NCI-H748 (cell line): ENCODE results near the gene CCDC141.
"Not testable (repeated sequence)": the region's sequence is repeated elsewhere in the genome, so short reads cannot be mapped to it uniquely, and the experiment has no call there.

Experiments
- DNase-seq: peaks from one replicate; lab custom pipeline; 2025; ENCODE audit not compliant: unreplicated experiment; lab: John Stamatoyannopoulos, UW

CCDC141 gene

DNA sequence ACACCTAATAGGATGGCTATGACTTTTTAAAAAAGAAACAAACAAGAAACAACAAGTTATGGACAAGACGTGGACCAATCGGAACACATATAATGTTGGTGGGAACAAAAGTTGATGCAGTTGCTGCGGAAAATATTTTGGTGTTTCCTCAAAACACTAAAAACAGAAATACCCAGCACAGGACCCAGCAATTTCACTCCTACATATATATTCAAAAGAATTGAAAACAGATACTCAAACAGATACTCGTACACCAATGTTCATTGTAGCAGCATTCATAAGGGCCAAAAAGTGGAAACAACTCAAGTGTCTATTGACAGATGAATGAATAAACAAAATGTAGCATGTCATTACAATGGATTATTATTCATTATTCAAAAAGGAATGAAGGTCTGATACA, 12.1 kb downstream of the CCDC141 start:
- DNase-seq = no peak

DNA sequence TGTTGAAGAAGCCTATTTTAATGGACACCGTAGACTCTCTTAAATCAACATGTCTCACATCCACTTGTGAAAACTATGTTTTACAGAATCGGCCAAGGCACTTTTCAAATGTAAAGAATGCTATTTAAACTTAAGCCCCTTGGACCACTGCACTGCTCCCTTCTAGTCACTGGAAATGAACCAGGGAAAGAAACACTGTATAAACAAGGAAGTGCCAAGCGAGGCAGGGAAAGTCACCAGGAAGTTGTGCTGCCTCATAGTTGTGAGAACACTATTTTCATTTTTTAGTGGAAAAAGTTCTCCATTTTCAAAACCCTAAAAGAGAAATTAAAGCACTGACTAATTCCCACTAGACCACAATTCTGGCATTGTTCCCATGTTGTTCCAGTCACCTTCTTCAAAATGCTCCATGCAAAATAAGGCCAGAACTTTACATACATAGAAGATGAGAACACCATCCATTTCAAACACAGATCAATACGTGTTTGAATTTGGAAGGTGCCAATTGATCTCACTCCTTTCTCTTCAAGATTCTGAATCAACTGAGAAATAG, 13.5 kb downstream of the CCDC141 start:
- no peak for DNase-seq

DNA sequence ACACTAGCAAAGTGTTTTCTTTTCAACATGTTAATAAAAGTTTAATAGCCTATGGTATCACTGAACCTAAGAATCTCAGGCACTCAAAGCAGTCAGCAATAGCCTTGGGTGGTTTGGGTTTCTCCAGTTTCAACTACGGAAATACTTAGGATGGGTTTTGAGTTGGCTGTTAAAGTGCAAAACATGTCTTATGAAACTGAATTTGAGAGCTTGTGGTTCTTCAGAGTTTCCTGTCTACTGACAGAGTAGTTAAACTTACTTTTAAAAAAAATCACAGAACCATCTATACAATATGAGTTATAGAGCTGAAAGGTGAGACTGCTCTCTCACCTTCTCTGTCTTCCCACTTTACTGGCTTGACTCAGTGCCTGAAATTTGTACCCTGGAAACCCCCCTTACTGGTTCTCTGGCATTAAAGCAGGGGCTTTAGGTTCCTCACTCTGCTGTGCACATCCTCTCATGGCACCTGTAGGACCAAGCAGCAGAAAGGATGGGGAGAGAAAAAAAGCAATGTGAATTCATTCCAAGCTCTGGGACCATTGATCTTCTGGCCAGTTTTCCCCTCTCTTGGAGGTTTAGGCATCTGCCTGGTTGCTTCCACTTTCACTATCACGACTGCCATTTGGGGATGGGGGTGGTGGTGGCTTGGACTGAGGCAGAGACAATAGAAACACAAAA, 18.1 kb downstream of the CCDC141 start:
- DNase-seq = no peak

DNA sequence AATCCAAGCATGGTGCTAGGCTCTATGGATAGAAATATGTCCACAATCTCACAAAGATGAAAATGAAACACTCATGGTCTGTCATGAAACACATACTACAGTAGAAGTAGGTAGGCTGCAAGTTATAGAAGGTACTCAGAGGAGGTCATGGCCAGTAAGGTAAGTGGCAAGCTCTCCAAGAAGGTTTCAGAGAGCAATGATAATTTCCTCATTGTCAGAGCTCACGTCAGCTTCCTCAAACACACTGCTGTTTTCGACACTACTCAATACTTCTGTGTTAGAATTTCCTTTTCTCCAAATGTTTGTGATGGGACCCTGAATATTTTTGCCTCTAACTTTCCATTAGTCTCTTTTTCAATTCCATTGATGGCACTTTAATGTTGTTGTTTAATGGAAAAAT, 25.5 kb downstream of the CCDC141 start:
- no peak for DNase-seq

DNA sequence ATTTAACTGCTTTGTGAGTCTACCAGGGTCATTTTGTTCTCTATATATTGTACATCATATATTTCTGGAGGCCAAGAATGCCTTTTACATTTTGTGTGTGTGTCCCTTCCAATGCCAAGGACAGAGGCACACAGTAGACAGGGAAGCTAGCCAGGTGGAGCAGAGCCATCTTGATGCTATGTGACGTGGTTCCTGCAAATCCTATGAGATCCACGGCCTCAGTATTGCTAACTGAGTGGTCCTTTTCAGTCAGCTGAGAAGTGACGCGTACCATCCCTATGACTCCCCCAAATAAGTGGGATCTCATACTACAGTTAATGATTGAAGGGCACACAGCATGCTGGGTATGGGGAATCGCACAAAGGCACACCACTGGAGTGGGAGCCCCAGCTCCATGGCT, 27.3 kb downstream of the CCDC141 start:
- no peak for DNase-seq

DNA sequence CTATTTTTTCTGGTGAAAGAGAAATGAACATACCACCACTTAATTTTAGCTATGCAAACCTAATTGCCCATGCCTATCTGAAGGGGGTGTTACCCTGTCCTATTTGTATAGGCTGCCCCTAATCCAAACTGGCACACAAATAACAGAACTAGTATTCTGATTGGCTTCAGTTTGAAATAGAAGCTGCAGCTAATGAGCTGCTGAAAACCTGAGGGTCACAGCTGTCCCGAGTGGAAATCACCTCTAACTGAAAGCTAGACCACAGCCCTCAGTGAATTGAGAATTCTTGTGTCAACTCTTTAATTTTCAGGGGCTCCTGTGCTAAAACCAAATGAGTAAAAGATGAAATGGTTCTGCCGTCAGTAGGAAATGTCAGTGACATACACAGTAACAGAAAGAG, 28.7 kb downstream of the CCDC141 start:
- DNase-seq = no peak

DNA sequence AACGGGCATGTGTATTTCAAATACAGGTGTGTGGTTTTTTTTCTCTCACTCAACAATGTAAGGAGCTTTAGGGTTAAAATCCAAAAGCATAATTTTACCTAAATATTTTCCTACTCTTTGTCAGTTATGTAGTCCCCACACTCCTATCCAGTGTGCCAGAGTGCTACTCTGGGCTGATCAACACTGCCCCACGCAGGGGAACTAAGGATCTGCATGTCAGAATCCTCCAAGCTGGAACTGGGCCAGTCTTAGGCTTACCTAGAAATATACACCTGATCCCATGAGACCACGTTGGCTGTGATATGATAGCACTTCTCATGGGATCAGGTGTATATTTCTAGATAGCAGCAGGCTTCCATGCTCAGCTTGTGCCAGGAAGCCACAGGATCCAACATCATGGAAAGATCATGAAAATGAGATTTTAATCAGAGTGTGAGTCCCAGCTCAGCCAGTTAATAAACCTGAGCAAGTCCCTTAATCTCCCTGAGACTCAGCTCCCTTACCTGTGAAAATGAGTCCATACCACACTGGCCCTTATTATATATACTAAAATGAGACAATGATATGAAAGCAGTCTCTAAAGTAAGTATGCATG, 29.7 kb downstream of the CCDC141 start:
- DNase-seq = peak; percentile 86

DNA sequence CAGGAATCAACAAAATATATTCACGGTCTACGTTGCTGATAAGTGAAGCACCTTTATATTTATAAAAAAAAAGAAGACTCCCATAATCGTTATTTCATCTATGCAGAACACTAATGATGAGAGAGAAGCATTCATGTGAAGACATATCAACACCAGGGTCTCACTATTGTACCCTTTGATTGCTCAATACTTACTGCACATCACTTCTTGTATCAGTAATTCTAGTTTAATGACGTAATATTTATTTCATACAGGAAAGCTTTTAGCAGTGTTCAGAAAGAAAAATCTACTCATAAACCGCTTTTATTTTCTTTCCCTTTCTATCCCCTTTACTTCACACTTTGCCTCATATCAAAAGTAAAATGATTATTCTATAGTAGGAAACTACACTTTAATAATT, 30.7 kb downstream of the CCDC141 start:
- DNase-seq = no peak

DNA sequence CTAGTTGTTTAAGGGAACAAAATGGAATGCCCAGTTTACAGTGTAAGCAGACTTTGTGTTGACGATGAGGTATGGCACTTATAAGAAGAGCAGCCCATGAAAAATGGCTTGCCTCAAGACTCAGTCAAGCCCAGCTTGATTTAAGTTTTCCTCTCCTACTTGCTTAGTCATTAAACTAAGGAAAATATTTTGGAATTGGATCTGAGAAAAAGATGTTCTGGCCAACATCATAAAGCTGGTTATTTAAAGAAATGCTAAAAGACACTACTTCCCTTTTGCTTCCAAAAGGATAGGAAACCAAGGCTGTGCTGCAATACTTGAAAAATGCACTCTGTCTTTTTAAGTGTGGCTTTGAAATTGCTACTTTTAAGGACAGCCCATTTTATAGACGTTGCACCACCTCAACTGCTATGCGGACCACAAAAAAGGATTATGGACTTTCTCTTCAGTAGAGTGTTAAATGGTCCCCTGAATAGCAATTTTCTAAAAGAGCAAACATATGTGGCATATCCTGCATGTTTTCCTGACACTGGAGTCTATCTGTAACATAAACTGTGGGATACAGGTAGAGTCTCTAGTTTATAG, 32.1 kb downstream of the CCDC141 start:
- DNase-seq = no peak

DNA sequence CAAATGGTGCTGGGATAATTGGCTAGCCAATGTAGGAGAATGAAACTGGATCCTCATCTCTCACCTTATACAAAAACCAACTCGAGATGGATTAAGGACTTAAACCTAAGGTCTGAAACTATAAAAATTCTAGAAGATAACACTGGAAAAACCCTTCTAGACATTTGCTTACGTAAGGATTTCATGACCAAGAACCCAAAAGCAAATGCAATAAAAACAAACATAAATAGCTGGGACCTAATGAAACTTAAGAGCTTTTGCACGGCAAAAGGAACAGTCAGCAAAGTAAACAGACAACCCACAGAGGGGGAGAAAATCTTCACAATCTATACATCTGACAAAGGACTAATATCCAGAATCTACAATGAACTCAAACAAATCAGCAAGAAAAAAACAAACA, 35.7 kb downstream of the CCDC141 start:
- peak; percentile 16 for DNase-seq

DNA sequence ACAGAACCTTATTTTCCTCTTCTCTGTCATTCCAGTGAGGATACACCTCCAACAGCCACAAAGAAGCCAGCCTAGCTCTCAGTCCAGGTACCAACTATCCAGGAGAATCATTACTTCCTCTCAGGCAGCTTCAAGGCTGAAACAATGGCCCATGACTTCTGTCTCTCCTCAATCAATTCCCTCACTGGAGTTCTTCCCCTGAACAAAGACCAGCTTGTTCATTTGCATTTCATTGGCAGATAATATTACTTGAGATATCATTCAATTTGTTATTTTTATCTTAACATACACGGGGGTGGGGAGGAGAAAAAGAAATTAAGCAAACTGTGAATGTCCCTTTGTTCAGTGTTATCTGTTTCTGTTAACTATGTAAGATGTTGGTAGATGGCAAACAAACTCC, 44.0 kb downstream of the CCDC141 start:
- DNase-seq = no peak

DNA sequence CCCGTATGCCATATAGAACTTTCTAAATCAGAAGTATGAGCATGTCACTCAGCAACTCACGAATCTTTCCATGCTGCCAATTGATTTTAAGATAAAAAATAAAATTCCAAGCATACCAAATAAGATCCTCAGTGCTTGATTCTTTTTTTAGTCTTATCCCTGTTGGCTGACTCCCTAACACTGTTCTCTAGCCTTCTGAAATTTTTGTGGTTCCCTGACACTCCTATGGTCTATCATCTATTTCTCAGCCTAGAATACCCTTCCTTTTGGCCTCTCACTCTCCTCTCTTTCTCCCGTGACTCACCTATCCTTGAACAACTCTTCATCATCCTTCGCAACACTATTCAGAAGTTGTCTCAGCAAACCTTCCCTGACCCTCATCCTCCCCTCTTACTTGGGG, 50.5 kb downstream of the CCDC141 start:
- no peak for DNase-seq

DNA sequence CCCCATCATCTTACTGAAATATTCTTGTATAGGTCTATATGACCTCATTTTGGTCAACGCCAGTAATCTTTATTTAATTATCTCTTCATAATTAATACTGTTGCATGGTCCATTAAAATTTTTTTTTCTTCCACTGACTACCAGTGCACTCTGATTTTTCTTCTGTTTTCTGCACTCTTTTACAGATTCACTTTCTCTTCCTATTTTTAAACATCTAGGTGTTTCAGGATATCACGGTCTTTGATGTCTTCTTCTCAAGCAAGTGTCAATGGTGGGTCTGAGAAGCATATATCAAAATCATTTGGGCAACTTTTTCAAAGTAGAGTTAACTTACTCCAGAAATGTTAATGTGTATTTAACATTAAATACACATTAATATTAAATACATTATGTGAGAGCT, 51.4 kb downstream of the CCDC141 start:
- DNase-seq = no peak

DNA sequence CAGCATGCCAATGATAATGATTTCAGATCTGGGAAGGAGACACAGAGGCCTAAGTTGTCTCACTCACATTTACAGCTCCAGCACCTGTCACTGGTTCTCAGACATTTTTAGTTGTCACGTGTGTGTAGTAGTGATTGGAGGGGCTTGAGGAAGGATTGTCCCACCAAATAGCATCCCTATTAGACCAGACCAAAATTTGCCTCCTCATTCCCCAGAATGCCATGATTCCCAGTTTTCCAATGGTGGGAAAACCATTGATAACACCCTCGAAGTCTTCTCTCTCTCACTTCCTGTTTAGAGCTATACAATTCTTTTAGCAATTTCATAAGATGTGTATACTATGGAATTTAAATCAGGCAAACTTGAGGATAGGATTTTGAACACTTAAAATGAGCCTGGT, 52.5 kb downstream of the CCDC141 start:
- DNase-seq = no peak

DNA sequence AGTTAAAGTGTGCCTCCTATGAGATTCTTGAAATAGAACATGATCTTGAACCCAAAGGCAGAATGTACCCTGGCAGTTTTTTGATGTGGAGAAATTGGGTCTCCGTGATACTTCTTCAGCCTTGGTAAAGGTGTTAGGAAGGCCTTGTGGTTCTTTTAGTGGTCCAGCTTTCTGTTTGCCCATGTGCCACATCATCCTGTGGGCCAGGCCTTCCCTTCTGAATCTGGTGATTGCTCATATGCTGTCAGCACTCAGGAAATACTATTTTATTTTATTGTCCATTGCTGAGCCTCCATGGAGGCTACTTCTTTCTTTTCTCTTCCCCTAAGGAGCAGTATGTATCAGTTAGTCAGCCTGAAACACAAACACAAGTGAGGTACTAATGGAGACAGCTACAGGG, 52.9 kb downstream of the CCDC141 start:
- no peak for DNase-seq

DNA sequence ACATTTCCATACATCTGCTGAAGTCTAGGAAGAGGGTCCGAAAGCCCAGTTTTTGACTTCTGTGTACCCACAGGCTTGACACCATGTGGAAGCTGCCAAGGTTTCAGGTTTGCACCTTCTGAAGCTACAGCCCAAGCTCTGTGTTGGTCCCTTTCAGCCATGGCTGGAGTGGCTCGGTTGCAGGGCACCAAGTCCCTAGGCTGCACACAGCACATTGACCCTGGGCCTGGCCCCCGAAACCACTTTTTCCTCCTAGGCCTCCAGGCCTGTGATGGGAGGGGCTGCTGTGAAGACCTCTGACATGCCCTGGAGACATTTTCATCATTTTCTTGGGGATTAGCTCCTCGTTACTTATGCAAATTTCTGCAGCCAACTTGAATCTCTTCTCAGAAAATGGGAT, 55.7 kb downstream of the CCDC141 start:
- no peak for DNase-seq

DNA sequence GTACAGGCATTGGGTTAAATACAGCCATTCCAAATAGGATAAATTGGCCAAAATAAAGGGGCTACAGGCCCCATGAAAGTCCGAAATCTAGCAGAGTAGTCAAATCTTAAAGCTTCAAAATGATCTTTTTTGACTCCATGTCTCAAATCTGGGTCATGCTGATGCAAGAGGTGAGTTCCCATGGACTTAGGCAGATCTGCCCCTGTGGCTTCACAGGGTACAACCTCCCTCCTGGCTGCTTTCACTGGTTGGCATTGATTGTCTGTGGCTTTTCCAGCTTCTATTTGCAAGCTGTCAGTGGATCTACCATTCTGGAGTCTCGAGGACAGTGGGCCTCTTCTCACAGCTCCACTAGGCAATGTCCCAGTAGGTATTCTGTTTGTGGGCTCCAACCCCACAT, 56.1 kb downstream of the CCDC141 start:
- no peak for DNase-seq

DNA sequence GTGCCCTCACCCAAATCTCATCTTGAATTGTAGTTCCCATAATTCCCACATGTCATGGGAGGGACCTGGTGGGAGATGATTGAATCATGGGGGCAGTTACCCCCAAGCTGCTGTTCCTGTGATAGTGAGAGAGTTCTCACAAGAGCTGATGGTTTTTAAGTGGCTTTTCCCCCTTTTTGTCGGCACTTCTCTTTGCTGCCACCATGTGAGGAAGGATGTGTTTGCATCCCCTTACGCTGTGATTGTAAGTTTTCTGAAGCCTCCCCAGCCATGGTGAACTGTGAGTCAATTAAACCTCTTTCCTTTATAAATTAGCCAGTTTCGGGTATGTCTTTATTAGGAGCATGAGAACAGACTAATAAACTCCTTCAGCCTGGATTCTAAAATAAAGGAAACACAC, 57.2 kb downstream of the CCDC141 start:
- peak; percentile 19 for DNase-seq

DNA sequence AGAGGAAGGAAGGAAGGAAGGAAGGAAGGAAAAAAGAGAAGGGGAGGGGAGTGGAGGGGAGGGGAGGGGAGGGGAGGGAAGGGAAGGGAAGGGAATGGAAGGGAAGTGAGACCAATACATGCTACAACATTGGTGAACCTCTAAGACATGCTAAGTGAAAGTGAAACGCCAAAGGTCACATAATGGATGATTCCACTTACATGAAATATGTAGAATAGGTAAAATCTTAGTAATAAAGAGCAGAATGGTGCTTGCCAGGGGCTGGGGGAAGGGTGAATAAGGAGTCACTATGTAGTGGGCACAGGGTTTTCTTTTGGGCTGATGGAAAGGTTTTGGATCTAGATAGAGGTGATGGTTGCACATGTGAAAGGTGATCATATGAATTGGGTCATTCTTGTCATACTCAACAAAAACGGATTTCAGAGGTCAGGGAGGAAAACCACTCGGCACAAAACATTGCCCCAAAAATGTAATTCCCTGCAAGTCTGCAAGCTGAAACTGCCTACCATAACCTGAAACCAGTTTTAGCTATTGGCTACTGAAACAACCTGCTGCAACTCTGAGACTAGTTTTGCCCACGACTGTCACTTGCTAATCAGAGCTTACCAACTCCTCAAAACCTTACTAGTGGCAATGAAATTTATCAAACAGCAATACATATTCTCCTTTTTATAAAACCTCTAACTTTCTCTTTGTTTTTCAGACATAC, 59.2 kb downstream of the CCDC141 start:
- no peak for DNase-seq

DNA sequence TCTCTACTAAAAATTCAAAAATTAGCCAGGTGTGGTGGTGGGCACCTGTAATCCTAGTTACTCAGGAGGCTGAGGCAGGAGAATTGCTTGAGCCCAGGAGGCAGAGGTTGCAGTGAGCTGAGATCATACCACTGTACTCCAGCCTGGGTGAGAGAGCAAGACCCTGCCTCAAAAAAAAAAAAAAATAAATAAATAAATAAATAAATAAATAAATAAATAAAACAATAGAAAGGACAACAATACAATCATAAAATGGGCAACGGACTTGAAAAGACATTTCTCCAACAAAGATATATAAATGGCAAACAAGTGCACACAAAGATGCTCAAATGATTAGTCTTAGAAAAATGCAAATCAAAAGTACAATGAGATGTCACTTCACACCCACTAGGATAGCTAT, 60.5 kb downstream of the CCDC141 start:
- not testable (repeated sequence) for DNase-seq

DNA sequence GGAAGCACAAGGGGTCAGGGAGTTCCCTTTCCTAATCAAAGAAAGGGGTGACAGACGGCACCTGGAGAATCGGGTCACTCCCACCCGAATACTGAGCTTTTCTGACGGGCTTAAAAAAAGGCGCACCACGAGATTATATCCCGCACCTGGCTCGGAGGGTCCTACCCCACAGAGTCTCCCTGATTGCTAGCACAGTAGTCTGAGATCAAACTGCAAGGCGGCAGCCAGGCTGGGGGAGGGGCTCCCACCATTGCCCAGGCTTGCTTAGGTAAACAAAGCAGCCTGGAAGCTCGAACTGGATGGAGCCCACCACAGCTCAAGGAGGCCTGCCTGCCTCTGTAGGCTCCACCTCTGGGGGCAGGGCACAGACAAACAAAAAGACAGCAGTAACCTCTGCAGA, 67.3 kb downstream of the CCDC141 start:
- DNase-seq = not testable (repeated sequence)

DNA sequence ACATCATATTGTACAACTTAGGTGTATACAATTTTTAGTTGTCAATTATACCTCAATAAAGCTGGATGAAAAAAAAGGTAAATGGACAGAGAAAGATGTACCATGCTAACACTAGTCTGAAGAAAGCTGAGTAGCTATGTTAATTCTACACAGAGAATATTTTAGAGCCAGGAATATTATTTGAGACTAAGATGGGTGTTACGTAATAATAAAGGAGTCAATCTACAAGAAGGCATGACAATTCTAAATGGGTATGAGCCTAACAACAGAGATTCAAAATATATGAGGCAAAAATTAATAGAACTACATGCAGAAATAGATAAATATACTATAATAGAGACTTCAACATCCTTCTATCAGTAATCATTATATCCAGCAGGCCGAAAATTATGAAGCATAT, 69.1 kb downstream of the CCDC141 start:
- no peak for DNase-seq
